Prostate gland (tissue), 2 donors: ENCODE measurements around the gene UCK2. TPM values are rescaled to one million over a fixed set of nuclear protein-coding genes. Genes with fewer than 3 reads are reported as not detected.
"Not testable (repeated sequence)": the region's sequence is repeated elsewhere in the genome, so short reads cannot be mapped to it uniquely, and the experiment has no call there.

Experiments used
- DNase-seq: peaks from one replicate; pipeline ENCODE4 v3.0.0-alpha.2; 2019; ENCODE audit warnings: low spot score
- H3K27ac ChIP-seq, 2 donors: fragments of 200-600 bp; sonication (generic); 2 replicates each; pipeline ENCODE4 v1.5.1; 2017 to 2019
- H3K27me3 ChIP-seq: fragments of 200-600 bp; sonication (generic); replicated peaks from 2 replicates; pipeline ENCODE4 v1.5.1; 2019; ENCODE audit not compliant: insufficient read depth
- H3K36me3 ChIP-seq, 2 donors: fragments of 200-600 bp; sonication (generic); 1 replicate in 1 of 2; 2 replicates in 1 of 2; pipeline versions ENCODE4 v1.5.1 to v1.8.1; 2017 to 2019
- H3K4me1 ChIP-seq: fragments of 200-600 bp; sonication (generic); replicated peaks from 2 replicates; pipeline ENCODE4 v1.5.1; 2019
- H3K4me3 ChIP-seq, 2 donors: fragments of 200-600 bp; sonication (generic); 2 replicates each; pipeline ENCODE4 v1.5.1; 2017 to 2019
- H3K9me3 ChIP-seq: fragments of 200-600 bp; sonication (generic); 2 replicates; pipeline ENCODE4 v1.5.1; 2017
- POLR2A ChIP-seq: fragments of 450-650 bp; IDR thresholded peaks from one replicate; pipeline ENCODE4 v1.6.1; 2016; ENCODE audit warnings: antibody characterized with exemption, mild to moderate bottlenecking
- POLR2AphosphoS5 ChIP-seq: sonication (generic); formaldehyde crosslinking; IDR thresholded peaks from one replicate; pipeline ENCODE4 v1.6.1; 2017; ENCODE audit warnings: antibody characterized with exemption
- WGBS: methylation state at CpG from one replicate; pipeline ENCODE4 v1.1.5; 2018; 5-methylcytosine and 5-hydroxymethylcytosine counted together
- intact Hi-C: fragments of 100-400 bp; cut with DNase I; formaldehyde crosslinking; loops from one replicate; pipeline ENCODE4 v1.14.2; 2022
- total RNA-seq, 2 donors: library from RNA; depleted of rRNA; stranded (reverse); fragments of >200 nt; gene quantifications; one replicate each; pipeline ENCODE4 v1.1.0, GENCODE V29; 2016
- TF ChIP-seq, protein P1 (sequence below), 4 experiments: fragments of 200-600 bp in 2 of 4; fragments of 450-650 bp in 2 of 4; sonication (generic) in 2 of 4; IDR thresholded peaks; 1 replicate in 3 of 4; 2 replicates in 1 of 4; pipeline ENCODE4 v1.5.1; 2016 to 2019; ENCODE audit warnings: antibody characterized with exemption in 4 of 4, mild to moderate bottlenecking in 2 of 4, moderate library complexity in 2 of 4

Gene UCK2
- total RNA-seq, 2 donors from 2014 or later, result 23.8 to 25.9 TPM

DNA sequence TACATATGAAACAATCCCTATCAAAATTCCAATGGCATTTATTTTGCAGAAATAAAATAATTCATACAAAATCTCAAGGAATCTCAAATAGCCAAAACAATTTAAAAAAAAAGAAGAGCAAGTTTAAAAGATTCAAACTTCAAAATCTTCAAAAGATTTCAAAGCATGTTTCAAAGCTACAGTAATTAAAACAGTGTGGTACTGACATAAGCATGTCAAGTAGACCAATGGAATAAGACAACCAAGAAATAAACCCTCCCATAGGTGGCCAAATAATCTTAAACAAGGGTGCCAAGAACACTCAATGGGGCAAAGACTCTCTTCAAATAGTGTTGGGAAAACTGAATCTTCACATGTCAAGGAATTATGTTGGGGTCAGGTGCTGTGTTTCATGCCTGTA, 28.0 kb upstream of the UCK2 start:
- H3K9me3 ChIP-seq, result no peaks in the 10 kb centered on the region

DNA sequence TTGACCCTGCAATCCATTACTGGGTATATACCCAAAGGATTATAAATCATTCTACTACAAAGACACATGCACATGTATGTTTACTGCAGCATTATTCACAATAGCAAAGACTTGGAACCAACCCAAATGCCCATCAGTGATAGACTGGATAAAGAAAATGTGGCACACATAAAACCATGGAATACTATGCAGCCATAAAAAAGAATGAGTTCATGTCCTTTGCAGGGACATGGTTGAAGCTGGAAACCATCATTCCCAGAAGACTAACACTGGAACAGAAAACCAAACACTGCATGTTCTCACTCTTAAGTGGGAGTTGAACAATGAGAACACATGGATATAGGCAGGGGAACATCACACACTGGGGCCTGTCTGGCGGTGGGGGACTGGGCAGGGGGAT, 22.9 kb upstream of the UCK2 start:
- WGBS, result 75% methylated on average over 1 of the region's 1 CpG
- DNase-seq, intact Hi-C loops, H3K36me3 ChIP-seq, H3K4me3 ChIP-seq, H3K4me1 ChIP-seq, H3K9me3 ChIP-seq, H3K27ac ChIP-seq, H3K27me3 ChIP-seq: not testable (repeated sequence)

More for the DNA sequence above, 28.0 kb upstream of the UCK2 start:
- no peak overlapping the region for H3K27ac ChIP-seq
- intact Hi-C loops, result no loop called here
- no peak overlapping the region for H3K4me3 ChIP-seq
- no peaks in the 10 kb centered on the region for H3K27me3 ChIP-seq
- TF ChIP-seq POLR2AphosphoS5 (no peak), POLR2A (no peak)
- TF ChIP-seq, protein P1, sequence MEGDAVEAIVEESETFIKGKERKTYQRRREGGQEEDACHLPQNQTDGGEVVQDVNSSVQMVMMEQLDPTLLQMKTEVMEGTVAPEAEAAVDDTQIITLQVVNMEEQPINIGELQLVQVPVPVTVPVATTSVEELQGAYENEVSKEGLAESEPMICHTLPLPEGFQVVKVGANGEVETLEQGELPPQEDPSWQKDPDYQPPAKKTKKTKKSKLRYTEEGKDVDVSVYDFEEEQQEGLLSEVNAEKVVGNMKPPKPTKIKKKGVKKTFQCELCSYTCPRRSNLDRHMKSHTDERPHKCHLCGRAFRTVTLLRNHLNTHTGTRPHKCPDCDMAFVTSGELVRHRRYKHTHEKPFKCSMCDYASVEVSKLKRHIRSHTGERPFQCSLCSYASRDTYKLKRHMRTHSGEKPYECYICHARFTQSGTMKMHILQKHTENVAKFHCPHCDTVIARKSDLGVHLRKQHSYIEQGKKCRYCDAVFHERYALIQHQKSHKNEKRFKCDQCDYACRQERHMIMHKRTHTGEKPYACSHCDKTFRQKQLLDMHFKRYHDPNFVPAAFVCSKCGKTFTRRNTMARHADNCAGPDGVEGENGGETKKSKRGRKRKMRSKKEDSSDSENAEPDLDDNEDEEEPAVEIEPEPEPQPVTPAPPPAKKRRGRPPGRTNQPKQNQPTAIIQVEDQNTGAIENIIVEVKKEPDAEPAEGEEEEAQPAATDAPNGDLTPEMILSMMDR (IDR thresholded peaks at IDR 0.05), result no peak
- no peaks in the 10 kb centered on the region for H3K4me1 ChIP-seq
- no peak for DNase-seq
- H3K36me3 ChIP-seq, result no peaks in the 10 kb centered on the region

DNA sequence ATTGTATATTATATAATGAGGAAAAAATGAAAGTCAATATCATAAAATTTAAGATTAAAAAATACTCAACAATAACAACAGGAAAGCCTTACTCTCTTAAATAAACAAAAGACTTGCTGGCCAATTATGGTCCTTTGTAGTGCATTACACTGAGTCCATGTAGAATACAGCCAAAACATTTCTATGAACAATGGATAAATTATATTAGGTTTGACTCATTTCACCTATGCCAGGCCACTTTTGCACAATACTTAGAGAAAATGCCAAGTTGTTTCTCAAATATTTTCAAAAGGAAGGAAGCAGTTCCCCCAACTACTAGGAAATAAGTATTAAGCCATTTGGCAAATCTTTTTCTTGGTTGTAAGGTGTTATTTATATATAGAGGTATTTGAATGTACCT, 19.8 kb upstream of the UCK2 start:
- intact Hi-C loops, result no loop called here
- Histone ChIP-seq H3K36me3 (no peaks in the 10 kb centered on the region), H3K27ac (no peak overlapping the region), H3K9me3 (no peaks in the 10 kb centered on the region), H3K4me3 (no peak overlapping the region), H3K27me3 (no peaks in the 10 kb centered on the region), H3K4me1 (no peaks in the 10 kb centered on the region)
- TF ChIP-seq, protein P1 (IDR thresholded peaks at IDR 0.05), result no peak
- TF ChIP-seq POLR2A (no peak), POLR2AphosphoS5 (no peak)
- no peak for DNase-seq

DNA sequence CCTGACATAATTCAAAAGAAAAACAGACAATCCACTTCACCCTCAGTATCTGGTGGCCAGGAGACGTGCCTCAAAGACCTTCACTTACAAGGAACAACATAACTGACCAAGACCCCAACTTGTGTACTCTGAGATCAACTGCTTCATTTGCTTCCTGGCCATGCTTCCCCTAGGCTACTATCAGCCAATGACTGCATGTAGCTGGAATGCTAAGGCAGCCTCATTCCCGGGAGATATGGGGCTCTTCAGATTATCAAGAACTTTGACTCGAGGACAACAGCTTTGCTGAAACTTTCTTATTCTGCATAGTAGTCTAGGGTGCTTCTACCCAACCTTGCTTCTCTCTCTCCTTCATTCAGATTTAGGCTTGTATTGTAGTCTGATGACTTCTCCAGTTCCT, 11.7 kb upstream of the UCK2 start:
- no peaks in the 10 kb centered on the region for H3K36me3 ChIP-seq
- no peaks in the 10 kb centered on the region for H3K4me1 ChIP-seq
- intact Hi-C loops, result no loop called here
- no peaks in the 10 kb centered on the region for H3K27me3 ChIP-seq
- no peak for DNase-seq
- H3K4me3 ChIP-seq, result no peak overlapping the region
- H3K27ac ChIP-seq, result no peak overlapping the region
- TF ChIP-seq POLR2A (no peak), POLR2AphosphoS5 (no peak)
- TF ChIP-seq, protein P1 (IDR thresholded peaks at IDR 0.05), result no peak
- no peaks in the 10 kb centered on the region for H3K9me3 ChIP-seq
- WGBS, result 65% methylated on average over 3 of the region's 3 CpGs

DNA sequence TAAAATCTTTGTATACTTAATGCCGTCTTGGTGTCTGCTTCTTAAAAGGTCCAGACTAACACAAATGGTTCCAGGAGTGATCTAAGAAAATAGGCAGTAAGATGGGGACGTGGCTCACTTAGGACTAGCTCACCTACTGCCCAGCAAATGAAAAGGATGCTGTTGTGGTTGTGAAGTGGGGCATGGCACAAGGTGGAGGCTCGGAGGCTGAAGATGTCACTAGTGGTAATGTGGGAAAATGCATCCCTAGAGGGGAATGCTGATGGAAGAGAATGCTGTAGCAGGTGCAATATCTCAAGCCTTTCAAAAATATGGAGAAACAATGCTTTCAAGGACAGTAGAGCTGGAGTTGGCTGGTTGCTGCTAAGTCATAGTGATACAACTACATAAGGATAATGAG, 11.3 kb upstream of the UCK2 start:
- intact Hi-C loops, result no loop called here
- no peaks in the 10 kb centered on the region for H3K4me1 ChIP-seq
- DNase-seq, result no peak
- no peak overlapping the region for H3K27ac ChIP-seq
- no peaks in the 10 kb centered on the region for H3K9me3 ChIP-seq
- WGBS, result 64% methylated on average over 3 of the region's 3 CpGs
- TF ChIP-seq POLR2AphosphoS5 (no peak), POLR2A (no peak)
- TF ChIP-seq, protein P1 (IDR thresholded peaks at IDR 0.05), result no peak
- H3K4me3 ChIP-seq, result no peak overlapping the region
- no peaks in the 10 kb centered on the region for H3K36me3 ChIP-seq
- H3K27me3 ChIP-seq, result no peaks in the 10 kb centered on the region
